ENCODE data around the gene SLC35G3. TPM values are rescaled to one million over a fixed set of nuclear protein-coding genes. Genes with fewer than 3 reads are reported as not detected.
A peak's percentile ranks its signal among the peaks of the same experiment; 100 is the strongest.
"Not testable (repeated sequence)": the region's sequence is repeated elsewhere in the genome, so short reads cannot be mapped to it uniquely, and the experiment has no call there.

SLC35G3 gene
- total and polyA plus RNA-seq, 9 donors: 0.10 to 0.49 (median 0.31) TPM; not detected in 1

DNA sequence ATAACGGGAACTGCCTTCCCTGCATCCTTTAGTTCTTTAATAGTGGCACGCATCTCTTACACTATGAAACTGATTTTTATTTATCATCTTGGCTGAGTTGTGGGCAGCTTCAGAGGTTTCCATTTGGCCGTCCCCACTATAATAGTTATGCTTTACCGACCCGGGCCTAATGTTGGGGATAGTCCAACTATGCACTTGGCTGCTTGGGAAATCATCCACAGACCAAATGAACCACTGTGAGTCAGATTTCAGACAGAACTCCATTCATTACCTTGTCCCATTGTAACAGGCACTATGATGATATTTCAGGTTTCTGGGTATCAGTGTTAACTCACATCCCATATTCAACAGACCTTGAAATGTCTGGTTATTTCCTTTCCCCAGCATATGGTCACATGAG is 42.6 kb upstream of the SLC35G3 start:
- Histone ChIP-seq H3K36me3 (ENCODE audit: control insufficient read depth, insufficient read depth, low read length) (no peaks in the 10 kb centered on the region), H3K27ac (ENCODE audit: low read length) (no peak overlapping the region), H3K27me3 (ENCODE audit: control insufficient read depth, insufficient read depth, low read length) (no peaks in the 10 kb centered on the region), H3K4me3 (ENCODE audit: low read length) (no peak overlapping the region), H3K4me1 (ENCODE audit: control insufficient read depth, insufficient read depth, low read length) (peaks cover 5% of the 10 kb centered on the region), H3K9me3 (replicated peaks; ENCODE audit: control insufficient read depth, low read depth, low read length) (no peaks in the 10 kb centered on the region)
- DNase-seq: no peak
- WGBS (ENCODE audit: insufficient coverage): 80% methylated on average over 1 of the region's 5 CpGs

DNA sequence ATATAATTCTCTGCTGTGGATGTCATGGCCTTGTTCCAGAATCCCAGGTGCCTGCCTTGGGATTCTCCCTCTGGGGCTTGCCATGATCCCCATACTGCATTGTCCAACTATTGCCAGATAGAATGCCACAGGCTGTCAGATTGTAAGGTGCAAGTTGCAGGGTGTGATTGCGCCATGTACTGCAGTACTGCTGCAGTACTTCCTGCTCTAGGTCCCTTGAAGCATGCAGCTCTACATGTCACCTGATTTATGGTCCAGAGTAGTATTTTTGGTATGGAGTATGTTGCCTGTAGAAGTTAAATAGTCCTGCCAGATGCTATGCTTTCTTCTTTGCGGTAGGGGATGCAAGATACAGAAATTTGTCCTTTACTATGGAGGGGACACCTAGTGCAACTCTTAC is 41.7 kb upstream of the SLC35G3 start:
- DNase-seq: no peak
- no peaks in the 10 kb centered on the region for H3K4me1 ChIP-seq (ENCODE audit: control insufficient read depth, insufficient read depth, low read length)
- H3K4me3 ChIP-seq (ENCODE audit: low read length): no peak overlapping the region
- no peak overlapping the region for H3K27ac ChIP-seq (ENCODE audit: low read length)
- H3K36me3 ChIP-seq (ENCODE audit: control insufficient read depth, insufficient read depth, low read length): no peaks in the 10 kb centered on the region
- H3K9me3 ChIP-seq (replicated peaks; ENCODE audit: control insufficient read depth, low read depth, low read length): no peaks in the 10 kb centered on the region
- H3K27me3 ChIP-seq (ENCODE audit: control insufficient read depth, insufficient read depth, low read length): no peaks in the 10 kb centered on the region
- 50% methylated on average over 1 of the region's 2 CpGs for WGBS (ENCODE audit: insufficient coverage)

DNA sequence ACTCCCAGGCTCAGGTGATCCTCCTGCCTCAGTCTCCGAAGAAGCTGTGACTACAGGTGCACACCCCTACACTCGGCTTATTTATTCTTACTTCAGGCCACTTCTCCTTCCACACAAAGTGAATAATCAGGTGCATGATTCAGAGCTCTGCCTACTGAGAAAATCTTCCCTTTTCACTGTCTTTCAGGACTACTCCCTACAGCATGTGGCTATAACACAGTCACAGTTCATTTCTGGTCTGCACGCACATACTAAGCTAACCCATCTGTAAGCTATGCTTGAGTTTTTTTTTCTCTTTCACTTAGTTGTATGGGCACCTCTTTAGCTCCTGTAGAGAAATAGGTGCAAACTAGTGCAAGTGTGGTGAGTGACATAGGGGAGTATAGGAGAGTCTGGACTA is 41.1 kb upstream of the SLC35G3 start:
- no peak for DNase-seq
- WGBS (ENCODE audit: insufficient coverage): 78% methylated on average over 2 of the region's 3 CpGs
- Histone ChIP-seq H3K9me3 (replicated peaks; ENCODE audit: control insufficient read depth, low read depth, low read length) (no peaks in the 10 kb centered on the region), H3K4me1 (ENCODE audit: control insufficient read depth, insufficient read depth, low read length) (no peaks in the 10 kb centered on the region), H3K4me3 (ENCODE audit: low read length) (no peak overlapping the region), H3K27ac (ENCODE audit: low read length) (no peak overlapping the region), H3K27me3 (ENCODE audit: control insufficient read depth, insufficient read depth, low read length) (no peaks in the 10 kb centered on the region), H3K36me3 (ENCODE audit: control insufficient read depth, insufficient read depth, low read length) (no peaks in the 10 kb centered on the region)

DNA sequence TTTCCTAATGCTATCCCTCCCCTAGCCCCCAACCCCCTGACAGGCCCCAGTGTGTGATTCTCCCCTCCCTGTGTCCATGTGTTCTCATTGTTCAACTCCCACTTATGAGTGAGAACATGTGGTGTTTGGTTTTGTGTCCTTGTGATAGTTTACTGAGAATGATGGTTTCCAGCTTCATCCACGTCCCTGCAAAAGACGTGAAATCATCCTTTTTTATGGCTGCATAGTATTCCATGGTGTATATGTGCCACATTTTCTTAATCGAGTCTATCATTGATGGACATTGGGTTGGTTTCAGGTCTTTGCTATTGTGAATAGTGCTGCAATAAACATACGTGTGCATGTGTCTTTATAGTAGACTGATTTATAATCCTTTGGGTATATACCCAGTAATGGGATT is 40.1 kb upstream of the SLC35G3 start:
- not testable (repeated sequence) for DNase-seq; H3K27ac ChIP-seq (ENCODE audit: low read length); H3K9me3 ChIP-seq (replicated peaks; ENCODE audit: control insufficient read depth, low read depth, low read length); H3K4me1 ChIP-seq (ENCODE audit: control insufficient read depth, insufficient read depth, low read length); H3K27me3 ChIP-seq (ENCODE audit: control insufficient read depth, insufficient read depth, low read length); H3K4me3 ChIP-seq (ENCODE audit: low read length); H3K36me3 ChIP-seq (ENCODE audit: control insufficient read depth, insufficient read depth, low read length)
- WGBS (ENCODE audit: insufficient coverage): 100% methylated on average over 1 of the region's 4 CpGs

DNA sequence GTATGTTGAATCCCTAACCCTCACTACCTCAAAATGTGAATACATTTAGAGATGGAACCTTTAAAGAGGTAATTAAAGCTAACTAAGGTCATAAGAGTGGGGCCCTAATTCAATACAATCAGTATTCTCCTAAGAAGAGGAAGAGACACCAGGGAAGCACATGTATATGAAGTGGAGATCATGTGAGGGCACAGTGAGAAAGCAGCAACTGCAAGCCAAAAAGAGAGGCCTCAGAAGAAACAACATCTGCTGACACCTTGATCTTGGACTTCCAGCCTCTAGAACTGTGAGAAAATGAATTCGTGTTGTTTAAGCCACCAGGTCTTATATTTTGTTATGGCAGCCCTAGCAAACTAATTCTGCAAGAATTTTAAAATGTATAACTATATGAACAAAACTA is 35.4 kb upstream of the SLC35G3 start:
- Histone ChIP-seq H3K27ac (ENCODE audit: low read length) (no peak overlapping the region), H3K9me3 (replicated peaks; ENCODE audit: control insufficient read depth, low read depth, low read length) (no peaks in the 10 kb centered on the region), H3K4me1 (ENCODE audit: control insufficient read depth, insufficient read depth, low read length) (no peaks in the 10 kb centered on the region), H3K4me3 (ENCODE audit: low read length) (no peak overlapping the region), H3K36me3 (ENCODE audit: control insufficient read depth, insufficient read depth, low read length) (no peaks in the 10 kb centered on the region), H3K27me3 (ENCODE audit: control insufficient read depth, insufficient read depth, low read length) (no peaks in the 10 kb centered on the region)
- no peak for DNase-seq
- WGBS (ENCODE audit: insufficient coverage): no CpG with 5 or more reads among the region's 1 CpG

DNA sequence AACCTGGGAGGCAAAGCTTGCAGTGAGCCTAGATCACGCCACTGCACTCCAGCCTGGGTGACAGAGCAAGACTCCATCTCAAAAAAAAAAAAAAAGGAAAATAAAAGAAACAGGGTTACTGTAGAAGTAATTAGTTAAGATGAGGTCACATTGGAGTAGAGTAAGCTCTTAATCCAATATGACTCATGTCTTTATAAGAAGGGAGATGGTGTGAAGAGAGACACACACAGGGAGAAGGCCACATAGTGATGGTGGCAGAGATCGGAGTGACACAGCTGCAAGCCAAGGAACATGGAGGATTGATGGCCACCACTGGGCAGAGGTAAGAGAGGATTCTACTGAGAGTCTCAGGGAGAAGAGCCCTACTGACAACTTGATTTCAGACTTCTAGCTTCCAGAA is 33.4 kb upstream of the SLC35G3 start:
- H3K27ac ChIP-seq (ENCODE audit: low read length): no peak overlapping the region
- DNase-seq: no peak
- H3K36me3 ChIP-seq (ENCODE audit: control insufficient read depth, insufficient read depth, low read length): no peaks in the 10 kb centered on the region
- 100% methylated on average over 1 of the region's 2 CpGs for WGBS (ENCODE audit: insufficient coverage)
- H3K27me3 ChIP-seq (ENCODE audit: control insufficient read depth, insufficient read depth, low read length): no peaks in the 10 kb centered on the region
- no peaks in the 10 kb centered on the region for H3K4me1 ChIP-seq (ENCODE audit: control insufficient read depth, insufficient read depth, low read length)
- no peaks in the 10 kb centered on the region for H3K9me3 ChIP-seq (replicated peaks; ENCODE audit: control insufficient read depth, low read depth, low read length)
- no peak overlapping the region for H3K4me3 ChIP-seq (ENCODE audit: low read length)

DNA sequence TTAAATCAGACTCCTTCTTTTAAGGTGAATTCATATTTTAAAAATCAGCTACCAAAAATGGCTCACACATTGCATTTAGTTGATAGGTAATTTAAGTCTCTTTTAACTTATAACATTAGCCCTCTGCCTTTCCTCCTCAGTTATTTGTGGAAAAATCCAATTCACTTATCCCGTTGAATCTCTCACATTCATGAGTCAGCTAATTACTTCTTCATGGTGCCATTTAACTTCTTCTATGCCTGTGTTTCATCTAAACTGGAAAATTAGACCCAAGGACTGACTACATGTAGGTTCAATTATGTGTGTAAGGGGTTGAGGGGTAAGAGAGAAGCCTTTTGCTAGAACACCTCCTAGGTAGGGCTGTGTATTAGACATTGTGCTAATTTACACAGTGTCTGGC is 30.2 kb upstream of the SLC35G3 start:
- no CpG with 5 or more reads among the region's 1 CpG for WGBS (ENCODE audit: insufficient coverage)

DNA sequence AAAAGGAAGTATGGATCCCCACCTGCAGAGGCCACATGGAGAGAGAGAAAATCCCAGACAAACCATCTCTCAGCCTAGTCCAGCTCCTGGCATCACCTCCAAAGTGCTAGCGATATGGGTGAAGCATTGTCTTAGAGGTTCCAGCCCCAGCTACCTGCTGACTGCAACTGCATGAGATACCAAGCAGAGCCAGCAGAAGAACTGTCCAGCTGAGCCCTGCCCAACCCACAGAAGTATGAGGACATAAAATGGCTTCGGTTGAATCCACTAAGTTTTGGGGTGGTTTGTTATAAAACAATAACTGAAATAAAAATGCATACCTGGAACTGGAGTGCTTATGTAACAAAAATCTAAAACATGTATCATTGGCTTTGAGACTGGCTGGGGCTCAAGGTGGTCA is 28.3 kb upstream of the SLC35G3 start:
- WGBS (ENCODE audit: insufficient coverage): 100% methylated on average over 1 of the region's 2 CpGs
- Histone ChIP-seq H3K27ac (ENCODE audit: low read length) (no peak overlapping the region), H3K4me1 (ENCODE audit: control insufficient read depth, insufficient read depth, low read length) (no peaks in the 10 kb centered on the region), H3K36me3 (ENCODE audit: control insufficient read depth, insufficient read depth, low read length) (no peaks in the 10 kb centered on the region), H3K27me3 (ENCODE audit: control insufficient read depth, insufficient read depth, low read length) (no peaks in the 10 kb centered on the region), H3K9me3 (replicated peaks; ENCODE audit: control insufficient read depth, low read depth, low read length) (no peaks in the 10 kb centered on the region), H3K4me3 (ENCODE audit: low read length) (no peak overlapping the region)
- no peak for DNase-seq

More for the DNA sequence above, 30.2 kb upstream of the SLC35G3 start:
- Histone ChIP-seq H3K36me3 (ENCODE audit: control insufficient read depth, insufficient read depth, low read length) (no peaks in the 10 kb centered on the region), H3K9me3 (replicated peaks; ENCODE audit: control insufficient read depth, low read depth, low read length) (no peaks in the 10 kb centered on the region), H3K27ac (ENCODE audit: low read length) (no peak overlapping the region), H3K4me1 (ENCODE audit: control insufficient read depth, insufficient read depth, low read length) (no peaks in the 10 kb centered on the region), H3K4me3 (ENCODE audit: low read length) (no peak overlapping the region), H3K27me3 (ENCODE audit: control insufficient read depth, insufficient read depth, low read length) (no peaks in the 10 kb centered on the region)
- DNase-seq: no peak

DNA sequence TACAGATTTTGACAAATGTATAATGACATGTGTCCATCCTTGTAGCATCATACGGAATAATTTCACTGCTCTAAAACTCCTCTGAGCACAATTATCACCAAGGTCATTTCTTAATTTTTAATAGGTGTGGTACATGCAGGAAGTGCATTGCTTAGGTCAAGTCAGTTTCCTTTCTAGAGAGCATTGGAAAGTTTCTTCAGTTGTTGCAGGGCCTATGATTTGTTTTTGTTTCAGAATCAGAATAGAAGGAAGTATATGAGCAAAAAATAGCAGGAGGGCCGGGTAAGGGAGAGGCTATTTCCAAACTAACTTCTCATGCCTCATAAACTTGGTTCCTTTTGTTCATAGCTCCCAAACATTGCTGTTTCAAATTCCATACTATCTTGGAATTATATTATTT is 24.7 kb upstream of the SLC35G3 start:
- Histone ChIP-seq H3K27me3 (ENCODE audit: control insufficient read depth, insufficient read depth, low read length) (no peaks in the 10 kb centered on the region), H3K4me3 (ENCODE audit: low read length) (no peak overlapping the region), H3K9me3 (replicated peaks; ENCODE audit: control insufficient read depth, low read depth, low read length) (no peaks in the 10 kb centered on the region), H3K36me3 (ENCODE audit: control insufficient read depth, insufficient read depth, low read length) (no peaks in the 10 kb centered on the region), H3K4me1 (ENCODE audit: control insufficient read depth, insufficient read depth, low read length) (no peaks in the 10 kb centered on the region), H3K27ac (ENCODE audit: low read length) (no peak overlapping the region)
- no CpG with 5 or more reads among the region's 2 CpGs for WGBS (ENCODE audit: insufficient coverage)
- peak; percentile 27 for DNase-seq

DNA sequence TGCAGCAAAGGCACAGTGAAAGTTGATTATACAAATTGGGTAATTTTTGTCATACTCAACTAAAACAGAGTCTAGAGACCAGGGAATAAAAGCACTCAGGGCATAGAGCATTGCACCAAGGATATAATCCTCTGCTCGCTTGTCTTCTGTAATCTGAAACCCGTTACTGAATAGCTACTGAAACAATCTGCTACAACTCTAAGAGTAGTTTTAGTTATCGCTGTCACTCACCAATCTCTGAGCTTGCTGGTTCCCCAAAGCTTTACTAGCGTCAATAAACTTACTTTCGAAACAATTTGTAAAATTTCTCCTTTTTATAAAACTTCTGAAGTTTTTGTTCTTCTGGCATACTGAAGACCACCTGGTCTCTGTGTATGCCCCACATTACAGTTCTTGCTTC is 22.9 kb upstream of the SLC35G3 start:
- Histone ChIP-seq H3K4me3 (ENCODE audit: low read length) (no peak overlapping the region), H3K27me3 (ENCODE audit: control insufficient read depth, insufficient read depth, low read length) (no peaks in the 10 kb centered on the region), H3K9me3 (replicated peaks; ENCODE audit: control insufficient read depth, low read depth, low read length) (no peaks in the 10 kb centered on the region), H3K36me3 (ENCODE audit: control insufficient read depth, insufficient read depth, low read length) (no peaks in the 10 kb centered on the region), H3K4me1 (ENCODE audit: control insufficient read depth, insufficient read depth, low read length) (no peaks in the 10 kb centered on the region), H3K27ac (ENCODE audit: low read length) (no peak overlapping the region)
- no peak for DNase-seq
- WGBS (ENCODE audit: insufficient coverage): 80% methylated on average over 3 of the region's 5 CpGs

DNA sequence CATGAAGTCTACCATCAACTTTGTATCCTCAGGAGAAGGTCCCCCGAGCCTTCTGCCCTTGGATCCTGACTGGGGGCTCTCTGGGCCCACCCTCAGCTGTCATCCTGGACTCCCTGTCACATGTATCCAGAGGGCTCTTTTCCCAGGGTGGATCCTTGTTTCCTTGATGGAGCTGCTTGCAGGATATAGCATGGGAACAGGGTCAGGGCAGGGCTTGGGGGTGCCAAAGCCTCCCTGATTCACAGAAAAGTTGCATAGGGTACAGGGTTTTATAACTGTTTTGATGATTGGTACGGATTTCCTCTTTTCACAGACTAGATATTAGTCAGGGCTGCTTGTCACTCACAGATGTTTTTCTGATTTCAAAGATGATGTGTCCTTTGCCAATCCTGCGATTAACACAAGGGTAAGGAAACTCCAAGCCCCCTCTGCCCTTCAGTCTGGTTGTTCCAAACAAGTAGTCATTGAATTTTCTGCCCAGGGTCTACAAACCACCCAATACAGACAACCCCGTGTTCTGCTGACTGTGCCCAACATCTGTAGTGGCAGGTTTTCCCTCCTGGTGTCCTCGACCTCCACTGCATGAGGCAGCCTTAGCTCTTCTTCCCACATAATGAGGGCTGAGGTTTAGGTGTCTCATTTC is 20.6 kb upstream of the SLC35G3 start:
- no peak for DNase-seq
- H3K9me3 ChIP-seq (replicated peaks; ENCODE audit: control insufficient read depth, low read depth, low read length): no peaks in the 10 kb centered on the region
- H3K4me1 ChIP-seq (ENCODE audit: control insufficient read depth, insufficient read depth, low read length): no peaks in the 10 kb centered on the region
- no peaks in the 10 kb centered on the region for H3K36me3 ChIP-seq (ENCODE audit: control insufficient read depth, insufficient read depth, low read length)
- no peak overlapping the region for H3K4me3 ChIP-seq (ENCODE audit: low read length)
- no peaks in the 10 kb centered on the region for H3K27me3 ChIP-seq (ENCODE audit: control insufficient read depth, insufficient read depth, low read length)
- H3K27ac ChIP-seq (ENCODE audit: low read length): no peak overlapping the region
- 60% methylated on average over 1 of the region's 5 CpGs for WGBS (ENCODE audit: insufficient coverage)
